GM12865 (cell line): ENCODE data around the gene HMGB1.

Source experiments
- DNase-seq: peaks from one replicate; pipeline ENCODE4 v3.0.0; 2010; ENCODE audit warnings: low read depth
- H3K4me3 ChIP-seq: 2 replicates; pipeline ENCODE4 v1.5.1; 2011; ENCODE audit warnings: mild to moderate bottlenecking, low read depth, low read length, control low read depth
- TF ChIP-seq, protein P1 (sequence below): IDR thresholded peaks from 2 replicates; pipeline ENCODE4 v1.5.1; 2011; ENCODE audit warnings: low read length, control low read depth, low read depth, inconsistent platforms; ENCODE audit not compliant: insufficient read depth; ENCODE audit errors: missing control alignments

The HMGB1 gene

DNA sequence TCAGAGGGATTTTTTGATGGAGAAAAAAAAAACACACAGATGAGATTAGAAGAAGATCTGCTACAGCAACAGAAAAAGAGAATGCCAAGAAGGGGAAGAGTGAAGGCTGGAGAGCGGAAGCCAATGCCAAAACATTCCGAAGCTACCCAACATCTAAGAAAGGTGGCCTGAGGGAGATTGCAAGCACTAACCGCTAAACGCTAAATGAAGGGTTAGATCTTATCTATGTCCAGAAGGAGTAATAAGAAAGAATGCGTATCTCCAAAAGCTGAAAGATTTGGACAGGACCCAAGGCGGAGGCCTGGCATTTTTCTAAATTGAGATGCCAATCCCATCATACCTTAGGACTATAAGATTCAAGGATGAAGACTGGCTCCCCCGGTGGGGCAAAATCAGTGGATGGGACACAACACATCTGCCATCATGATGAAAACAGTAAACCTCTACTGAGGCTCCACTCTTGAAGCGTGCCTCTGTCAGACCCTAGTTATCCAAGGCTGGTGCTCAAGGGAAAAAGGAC lies 15.6 kb upstream of the HMGB1 start:
- no peak overlapping the region for H3K4me3 ChIP-seq
- TF ChIP-seq, protein P1, sequence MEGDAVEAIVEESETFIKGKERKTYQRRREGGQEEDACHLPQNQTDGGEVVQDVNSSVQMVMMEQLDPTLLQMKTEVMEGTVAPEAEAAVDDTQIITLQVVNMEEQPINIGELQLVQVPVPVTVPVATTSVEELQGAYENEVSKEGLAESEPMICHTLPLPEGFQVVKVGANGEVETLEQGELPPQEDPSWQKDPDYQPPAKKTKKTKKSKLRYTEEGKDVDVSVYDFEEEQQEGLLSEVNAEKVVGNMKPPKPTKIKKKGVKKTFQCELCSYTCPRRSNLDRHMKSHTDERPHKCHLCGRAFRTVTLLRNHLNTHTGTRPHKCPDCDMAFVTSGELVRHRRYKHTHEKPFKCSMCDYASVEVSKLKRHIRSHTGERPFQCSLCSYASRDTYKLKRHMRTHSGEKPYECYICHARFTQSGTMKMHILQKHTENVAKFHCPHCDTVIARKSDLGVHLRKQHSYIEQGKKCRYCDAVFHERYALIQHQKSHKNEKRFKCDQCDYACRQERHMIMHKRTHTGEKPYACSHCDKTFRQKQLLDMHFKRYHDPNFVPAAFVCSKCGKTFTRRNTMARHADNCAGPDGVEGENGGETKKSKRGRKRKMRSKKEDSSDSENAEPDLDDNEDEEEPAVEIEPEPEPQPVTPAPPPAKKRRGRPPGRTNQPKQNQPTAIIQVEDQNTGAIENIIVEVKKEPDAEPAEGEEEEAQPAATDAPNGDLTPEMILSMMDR, result no peak
- no peak for DNase-seq

DNA sequence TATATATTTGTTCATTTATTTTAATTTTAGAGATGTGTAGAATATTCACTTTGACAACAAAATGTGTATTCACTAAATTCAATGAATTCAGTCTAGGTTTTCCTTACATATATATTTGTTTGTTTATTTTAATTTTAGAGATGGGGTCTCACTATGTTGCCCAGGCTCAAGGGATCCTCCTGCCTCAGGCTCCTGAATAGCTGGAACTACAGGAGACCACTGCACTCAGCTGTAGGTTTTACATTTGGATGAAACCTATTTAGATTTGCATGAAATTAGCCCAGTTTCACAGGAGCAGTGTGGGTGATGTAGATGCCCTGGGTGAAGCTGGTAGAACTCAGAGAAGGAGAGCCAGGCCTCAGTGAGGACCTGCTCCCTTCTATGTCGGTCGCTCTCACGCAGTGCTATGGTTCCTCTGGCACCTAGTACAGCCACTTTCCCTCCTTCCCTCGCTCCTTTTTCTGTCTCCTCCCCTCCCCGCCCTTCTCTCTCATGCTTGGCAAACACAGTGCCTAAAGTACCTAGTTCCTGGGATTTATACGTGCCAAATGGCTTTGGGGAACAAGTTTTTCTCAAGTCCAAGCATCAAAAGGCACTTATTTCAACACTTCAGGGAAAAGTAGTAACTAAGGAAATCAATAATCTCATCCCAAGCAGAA lies 14.7 kb upstream of the HMGB1 start:
- H3K4me3 ChIP-seq, result no peak overlapping the region
- TF ChIP-seq, protein P1, result no peak
- no peak for DNase-seq

DNA sequence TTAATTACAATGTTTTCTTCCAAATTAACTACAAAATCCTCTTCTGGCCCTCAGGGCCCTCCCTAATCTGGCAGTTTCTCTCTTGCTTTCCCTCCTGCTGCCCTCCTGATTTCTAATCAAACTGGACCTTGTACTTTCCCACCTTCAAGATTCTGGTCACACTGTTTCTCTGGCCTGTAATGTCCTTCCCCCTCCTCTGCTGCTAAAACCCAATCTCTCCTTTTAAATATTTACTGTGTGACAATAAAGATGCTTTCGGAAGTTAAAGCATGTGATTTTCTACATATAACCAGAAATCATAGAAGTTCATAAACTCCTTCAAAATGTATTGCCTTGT lies 14.1 kb upstream of the HMGB1 start:
- no peak overlapping the region for H3K4me3 ChIP-seq
- no peak for DNase-seq
- TF ChIP-seq, protein P1, result no peak

DNA sequence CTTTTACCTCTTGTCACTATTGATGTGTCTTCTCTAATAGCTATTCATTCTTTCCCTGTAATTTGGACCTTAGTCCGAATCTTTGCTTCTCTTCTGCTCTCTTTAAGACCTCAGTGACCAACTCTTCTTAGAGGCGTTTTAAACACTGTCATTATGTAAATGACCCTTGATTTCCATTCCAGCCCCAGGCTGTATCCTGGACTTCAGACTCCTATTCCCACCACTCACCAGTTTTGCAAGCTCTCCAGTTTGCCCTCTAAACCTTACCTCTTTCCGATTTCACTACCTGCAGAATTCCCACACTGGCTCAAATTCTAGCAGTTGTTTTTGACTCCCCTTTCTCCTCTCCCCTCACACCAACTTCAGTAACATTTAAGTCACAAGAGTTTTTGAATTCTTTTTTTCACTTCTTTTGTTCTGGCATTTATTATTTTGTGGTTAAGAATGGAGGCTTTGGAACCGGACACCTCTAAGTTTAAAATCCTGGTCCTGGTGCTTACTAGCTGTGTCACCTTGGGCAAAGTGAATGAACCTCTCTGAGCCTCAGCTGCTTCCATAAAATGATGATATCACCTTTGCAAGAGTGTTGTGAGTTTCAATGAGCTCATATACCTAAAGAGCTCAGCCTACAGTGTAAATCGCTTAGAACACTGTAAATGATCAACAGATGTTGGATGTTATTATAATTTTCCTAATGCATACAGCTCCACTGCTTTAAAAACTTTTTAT lies 13.6 kb upstream of the HMGB1 start:
- DNase-seq, result no peak
- no peak overlapping the region for H3K4me3 ChIP-seq
- TF ChIP-seq, protein P1, result no peak

DNA sequence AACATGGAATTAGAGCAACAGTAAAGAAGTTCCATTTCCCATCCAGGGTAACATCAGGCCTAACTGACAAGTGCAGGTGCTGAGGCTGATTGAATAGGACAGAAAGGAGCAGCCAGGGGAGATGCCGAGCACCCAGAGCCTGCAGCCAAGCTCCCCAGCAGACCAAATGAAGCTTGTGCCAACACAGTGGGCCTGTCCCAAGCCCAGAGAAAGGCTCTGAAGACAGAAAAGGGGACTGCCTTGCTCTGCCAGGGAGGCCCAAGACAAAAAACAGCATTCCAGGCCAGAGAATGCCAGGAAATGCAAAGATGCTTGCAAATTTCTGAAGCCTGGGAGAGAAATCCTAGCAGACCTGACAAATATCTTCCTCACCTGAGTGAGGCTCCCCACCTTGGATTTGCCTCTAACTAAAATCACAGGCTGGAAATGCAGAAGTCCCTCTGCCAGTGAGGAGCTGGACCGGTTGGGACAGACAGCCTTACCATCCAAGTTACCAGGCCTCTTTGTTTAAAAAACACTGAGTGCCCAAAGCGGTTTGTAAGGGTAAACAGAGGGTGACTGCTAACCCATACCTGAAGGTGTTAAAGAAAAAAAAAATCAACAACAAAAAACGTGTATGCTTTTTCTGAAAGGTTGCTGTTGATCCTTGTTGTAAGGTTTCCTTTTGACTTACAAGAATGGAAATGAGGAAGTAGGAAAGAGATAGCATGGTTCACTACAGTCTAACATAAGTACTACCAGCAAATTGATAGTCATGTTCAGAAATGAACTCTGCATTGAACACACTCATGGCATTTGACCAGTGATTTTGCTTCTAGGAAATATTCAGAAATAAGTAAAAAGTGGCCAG lies 11.8 kb upstream of the HMGB1 start:
- TF ChIP-seq, protein P1, result no peak
- no peak overlapping the region for H3K4me3 ChIP-seq
- DNase-seq, result peak; percentile 71

DNA sequence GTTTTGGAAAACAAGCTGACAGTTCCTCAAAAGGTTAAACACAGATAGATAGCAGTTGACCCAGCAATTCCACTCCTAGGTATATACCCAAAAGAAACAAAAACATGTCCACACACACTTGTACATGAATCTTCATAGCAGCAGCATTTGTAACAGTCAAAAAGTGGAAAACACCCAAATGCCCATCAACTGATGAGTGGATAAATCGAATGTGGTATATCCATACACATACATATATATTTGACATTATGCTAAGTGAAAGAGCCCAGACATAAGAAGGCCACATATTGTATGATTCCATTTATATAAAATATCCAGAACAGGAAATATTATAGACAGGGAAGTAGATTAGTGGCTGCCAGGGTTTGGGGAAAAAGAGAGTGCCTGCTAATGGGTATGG lies 7.9 kb upstream of the HMGB1 start:
- no peak for DNase-seq
- H3K4me3 ChIP-seq, result no peak overlapping the region
- TF ChIP-seq, protein P1, result no peak
